AG08396 (cell line): ENCODE data around the gene ALOX12B.
"Not testable (repeated sequence)": the region's sequence is repeated elsewhere in the genome, so short reads cannot be mapped to it uniquely, and the experiment has no call there.

ENCODE experiments used
- DNase-seq: peaks from one replicate; pipeline ENCODE4 v3.0.0; 2012; ENCODE audit warnings: low spot score, mixed read lengths

Gene ALOX12B

GRCh38 chr17:8082292-8082691, 5.2 kb downstream of the ALOX12B start:
- no peak for DNase-seq

- DNase-seq = no peak
Measured at GRCh38 chr17:8081876-8082275, 5.6 kb downstream of the ALOX12B start.

- no peak for DNase-seq
Measured at GRCh38 chr17:8080799-8081219, 6.7 kb downstream of the ALOX12B start.

GRCh38 chr17:8080208-8080798, 7.2 kb downstream of the ALOX12B start:
- DNase-seq = no peak

- peak; percentile 90 for DNase-seq
Measured at GRCh38 chr17:8079291-8080207, 8.0 kb downstream of the ALOX12B start.

- not testable (repeated sequence) for DNase-seq
Measured at GRCh38 chr17:8077939-8078338, 9.6 kb downstream of the ALOX12B start.

- no peak for DNase-seq
Measured at GRCh38 chr17:8076502-8077266, 10.8 kb downstream of the ALOX12B start.

GRCh38 chr17:8075574-8076342, 11.8 kb downstream of the ALOX12B start:
- no peak for DNase-seq

GRCh38 chr17:8075081-8075480, 12.4 kb downstream of the ALOX12B start:
- no peak for DNase-seq

GRCh38 chr17:8074554-8074953, 13.0 kb downstream of the ALOX12B start:
- no peak for DNase-seq

- peak; percentile 87 for DNase-seq
Measured at GRCh38 chr17:8073627-8074484, 13.7 kb downstream of the ALOX12B start.

GRCh38 chr17:8072729-8073461, 14.6 kb downstream of the ALOX12B start:
- DNase-seq = no peak

- no peak for DNase-seq
Measured at GRCh38 chr17:8072341-8072728, 15.2 kb downstream of the ALOX12B start.

GRCh38 chr17:8071496-8071895, 16.0 kb downstream of the ALOX12B start:
- DNase-seq = no peak

GRCh38 chr17:8069587-8069860, 18.0 kb downstream of the ALOX12B start:
- no peak for DNase-seq

GRCh38 chr17:8068736-8069586, 18.6 kb downstream of the ALOX12B start:
- DNase-seq = no peak

GRCh38 chr17:8067806-8068205, 19.7 kb downstream of the ALOX12B start:
- DNase-seq = no peak

- DNase-seq = no peak
Measured at GRCh38 chr17:8066841-8067775, 20.4 kb downstream of the ALOX12B start.
